Thoracic aorta (tissue), 2 donors: Measurements from ENCODE around the gene CRY1. TPM values are rescaled to one million over a fixed set of nuclear protein-coding genes. Genes with fewer than 3 reads are reported as not detected.

Experiments
- ATAC-seq: fragments of 150-250 bp; one replicate; pipeline ENCODE4 v1.8.0; 2017; ENCODE audit warnings: low read depth; ENCODE audit not compliant: insufficient number of reproducible peaks, low FRiP score
- DNase-seq: peaks from one replicate; pipeline ENCODE4 v3.0.0-alpha.2; 2020; ENCODE audit warnings: low spot score
- H3K27ac ChIP-seq, 2 donors: fragments of 200-600 bp; sonication (generic); 1 replicate in 1 of 2; 2 replicates in 1 of 2; pipeline ENCODE4 v1.5.1; 2016; ENCODE audit warnings: mild to moderate bottlenecking in 2 of 2, moderate library complexity in 2 of 2
- H3K27me3 ChIP-seq: fragments of 200-600 bp; sonication (generic); replicated peaks from 2 replicates; pipeline ENCODE4 v1.6.0; 2016; ENCODE audit warnings: mild to moderate bottlenecking; ENCODE audit not compliant: insufficient read depth
- H3K36me3 ChIP-seq: fragments of 200-600 bp; sonication (generic); one replicate; pipeline ENCODE4 v1.5.1; 2016
- H3K4me1 ChIP-seq, 2 donors: fragments of 200-600 bp; sonication (generic); 1 replicate in 1 of 2; 2 replicates in 1 of 2; pipeline versions ENCODE4 v1.5.1 to v1.6.0; 2016; ENCODE audit warnings: low read depth in 2 of 2, mild to moderate bottlenecking in 1 of 2; ENCODE audit not compliant: control insufficient read depth in 1 of 2
- H3K4me3 ChIP-seq: fragments of 200-600 bp; sonication (generic); 2 replicates; pipeline ENCODE4 v1.5.1; 2016; ENCODE audit warnings: mild to moderate bottlenecking
- H3K9me3 ChIP-seq: fragments of 200-600 bp; sonication (generic); 2 replicates; pipeline ENCODE4 v1.5.1; 2016
- CTCF ChIP-seq: fragments of 200-600 bp; sonication (generic); IDR thresholded peaks from one replicate; pipeline ENCODE4 v1.5.1; 2019; ENCODE audit warnings: antibody characterized with exemption
- total RNA-seq, 2 donors: library from RNA; depleted of rRNA; stranded (reverse); fragments of >200 nt; gene quantifications; one replicate each; pipeline versions ENCODE4 v1.1.0 to v1.2.3, GENCODE V29; 2016

CRY1 gene
- 10 to 100 TPM; 24.8 to 40.6 TPM for total RNA-seq

GRCh38 chr12:107093417-107094182 lies at the start of gene CRY1:
CRY1 (minus strand) TSS chr12:107093549; CDS start chr12:107092961, 588 bp downstream.
- H3K4me1 ChIP-seq = peaks cover 9 to 22% of the 10 kb centered on the region in 2 donors
- H3K27ac ChIP-seq = peak within 1 kb of the TSS; percentile 91 to 97
- H3K27me3 ChIP-seq = no peaks in the 10 kb centered on the region
- peak within 1 kb of the TSS; percentile 80 for H3K4me3 ChIP-seq
- ATAC-seq = peak; percentile 93
- no peaks in the 10 kb centered on the region for H3K36me3 ChIP-seq
- DNase-seq = peak; percentile 89
- no peaks in the 10 kb centered on the region for H3K9me3 ChIP-seq
- no peak for TF ChIP-seq CTCF

DNA sequence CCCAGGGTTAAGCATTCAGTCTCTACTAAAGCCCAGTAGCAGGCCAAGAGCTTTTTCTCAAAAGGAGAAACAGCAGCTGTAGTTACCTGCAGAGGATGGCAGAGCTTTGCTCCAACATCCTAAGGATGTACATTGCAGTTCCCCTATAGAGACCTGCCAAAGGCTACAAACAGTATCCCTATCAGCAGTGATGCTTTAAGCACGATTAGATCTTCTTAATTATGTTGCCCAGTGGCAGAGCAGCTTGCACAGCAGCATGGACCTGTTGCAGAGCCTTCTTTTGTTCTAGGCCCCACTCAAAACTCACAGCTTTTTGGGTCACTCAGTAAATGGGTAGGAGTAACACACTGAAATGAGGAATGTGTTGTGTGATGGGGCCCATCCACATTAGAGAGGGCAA lies 46.4 kb upstream of the CRY1 start:
- Histone ChIP-seq H3K4me3 (no peak overlapping the region), H3K4me1 (no peaks in the 10 kb centered on the region), H3K9me3 (no peaks in the 10 kb centered on the region), H3K27ac (no peak overlapping the region), H3K36me3 (no peaks in the 10 kb centered on the region), H3K27me3 (no peaks in the 10 kb centered on the region)
- DNase-seq (no peak), ATAC-seq (no peak)
- TF ChIP-seq CTCF = no peak

GRCh38 chr12:107138990-107139389 lies 45.6 kb upstream of the CRY1 start:
- Histone ChIP-seq H3K27me3 (no peaks in the 10 kb centered on the region), H3K27ac (no peak overlapping the region), H3K4me3 (no peak overlapping the region), H3K4me1 (no peaks in the 10 kb centered on the region), H3K36me3 (no peaks in the 10 kb centered on the region), H3K9me3 (no peaks in the 10 kb centered on the region)
- no peak for TF ChIP-seq CTCF
- ATAC-seq = no peak
- DNase-seq = no peak

- ATAC-seq = no peak
- no peak overlapping the region for H3K4me3 ChIP-seq
- H3K36me3 ChIP-seq = no peaks in the 10 kb centered on the region
- no peaks in the 10 kb centered on the region for H3K27me3 ChIP-seq
- DNase-seq = no peak
- no peaks in the 10 kb centered on the region for H3K4me1 ChIP-seq
- no peaks in the 10 kb centered on the region for H3K9me3 ChIP-seq
- TF ChIP-seq CTCF = no peak
- H3K27ac ChIP-seq = no peak overlapping the region
Measured at GRCh38 chr12:107135177-107135576, 41.8 kb upstream of the CRY1 start.

DNA sequence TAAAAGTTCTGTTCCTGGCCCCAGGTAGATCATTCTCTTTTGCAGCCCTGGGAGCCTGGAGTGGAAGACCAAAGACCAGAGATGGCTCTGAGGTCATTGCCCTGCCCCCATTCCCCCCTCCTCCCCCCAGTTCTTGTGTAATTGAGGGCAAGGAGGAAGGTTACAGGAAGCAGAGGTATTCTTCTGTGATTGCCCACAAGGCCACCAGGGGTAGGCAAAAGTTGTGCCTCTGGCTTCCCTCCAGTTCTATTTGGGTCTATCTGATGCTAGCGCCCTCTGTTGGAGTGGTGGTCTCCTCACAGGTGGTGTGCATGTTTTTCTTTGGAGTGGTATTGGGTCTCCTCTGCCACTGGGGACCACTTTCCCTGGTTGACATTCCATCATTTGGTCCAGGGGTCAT lies 41.2 kb upstream of the CRY1 start:
- Histone ChIP-seq H3K27ac (no peak overlapping the region), H3K4me3 (no peak overlapping the region), H3K36me3 (no peaks in the 10 kb centered on the region), H3K9me3 (no peaks in the 10 kb centered on the region), H3K27me3 (no peaks in the 10 kb centered on the region), H3K4me1 (no peaks in the 10 kb centered on the region)
- ATAC-seq (no peak), DNase-seq (no peak)
- TF ChIP-seq CTCF = no peak
